GM21619 (cell line): Measurements from ENCODE around the gene HDAC6.
"Not testable (repeated sequence)": the region's sequence is repeated elsewhere in the genome, so short reads cannot be mapped to it uniquely, and the experiment has no call there.

Experiments
- ATAC-seq: cut with Tn5 transposase; IDR thresholded peaks from one replicate; pipeline ENCODE4 v1.9.1; 2021; ENCODE audit not compliant: unreplicated experiment

HDAC6 gene

GRCh38 chrX:48824066-48824465 lies 22.2 kb downstream of the HDAC6 start:
- ATAC-seq, result no peak

- ATAC-seq, result no peak
These were observed 24.4 kb downstream of the HDAC6 start, which contains the start of gene ERAS for GRCh38 chrX:48826135-48826875. TSS of gene ERAS (plus strand) at chrX:48826513. CDS start at chrX:48829124, 2,611 bp downstream.

- no peak for ATAC-seq
These were observed 25.2 kb downstream of the HDAC6 start for GRCh38 chrX:48826876-48827653.

- no peak for ATAC-seq
These were observed 25.7 kb downstream of the HDAC6 start for GRCh38 chrX:48827654-48827968.

GRCh38 chrX:48829016-48829735 lies 27.3 kb downstream of the HDAC6 start:
- ATAC-seq, result no peak

GRCh38 chrX:48831136-48831908 lies 29.5 kb downstream of the HDAC6 start:
- no peak for ATAC-seq

GRCh38 chrX:48831909-48832291 lies 30.0 kb downstream of the HDAC6 start:
- no peak for ATAC-seq

- no peak for ATAC-seq
These were observed 31.8 kb downstream of the HDAC6 start for GRCh38 chrX:48833542-48834138.

GRCh38 chrX:48834383-48834709 lies 32.5 kb downstream of the HDAC6 start:
- ATAC-seq, result no peak

- no peak for ATAC-seq
These were observed 33.9 kb downstream of the HDAC6 start, which contains the start of gene PCSK1N for GRCh38 chrX:48835524-48836329. TSS of gene PCSK1N (minus strand) at chrX:48835610. CDS start at chrX:48835532, 78 bp downstream.

GRCh38 chrX:48839686-48840085 lies 37.8 kb downstream of the HDAC6 start:
- no peak for ATAC-seq

GRCh38 chrX:48848847-48849246 lies 47.0 kb downstream of the HDAC6 start:
- ATAC-seq, result no peak

GRCh38 chrX:48852857-48853256 lies 51.0 kb downstream of the HDAC6 start:
- no peak for ATAC-seq

GRCh38 chrX:48853494-48853893 lies 51.6 kb downstream of the HDAC6 start:
- ATAC-seq, result not testable (repeated sequence)

- ATAC-seq, result not testable (repeated sequence)
These were observed 52.4 kb downstream of the HDAC6 start for GRCh38 chrX:48854121-48854804.

- ATAC-seq, result no peak
These were observed 53.0 kb downstream of the HDAC6 start for GRCh38 chrX:48854898-48855297.

GRCh38 chrX:48864210-48864609 lies 62.3 kb downstream of the HDAC6 start:
- ATAC-seq, result no peak

- ATAC-seq, result not testable (repeated sequence)
These were observed 70.2 kb downstream of the HDAC6 start for GRCh38 chrX:48872017-48872416.
